Activated CD8-positive, alpha-beta T cell treated with anti-CD3 and anti-CD28 coated beads for 36 hours (primary cell): ENCODE measurements around the gene KRT15. TPM values are rescaled to one million over a fixed set of nuclear protein-coding genes. Genes with fewer than 3 reads are reported as not detected.

ENCODE experiments used
- ATAC-seq: fragments of 200-7000 bp; cut with Tn5 transposase; one replicate; pipeline ENCODE4 v1.10.0; 2021; ENCODE audit warnings: mild to moderate bottlenecking, moderate library complexity
- CTCF ChIA-PET: fragments of 350-600 bp; sonication (Branson Sonifier 250); formaldehyde crosslinking; loops from one replicate; lab custom pipeline; 2021; ENCODE audit warnings: antibody characterized with exemption; lab: Charles Lee
- POLR2A ChIA-PET: fragments of 350-600 bp; sonication (Branson Sonifier 250); formaldehyde crosslinking; loops from one replicate; lab custom pipeline; 2021; ENCODE audit warnings: antibody characterized with exemption; lab: Charles Lee
- DNase-seq: peaks from one replicate; pipeline ENCODE4 v3.0.0-alpha.2; 2020
- H3K27ac Mint-ChIP-seq: one replicate; pipeline ENCODE4 v1.8.0; 2021; ENCODE audit warnings: mild to moderate bottlenecking, mixed read lengths
- H3K27me3 Mint-ChIP-seq: one replicate; pipeline ENCODE4 v1.8.0; 2021; ENCODE audit warnings: mixed read lengths
- H3K36me3 Mint-ChIP-seq: one replicate; pipeline ENCODE4 v1.8.0; 2021; ENCODE audit warnings: low read depth, mixed read lengths
- H3K4me1 Mint-ChIP-seq: one replicate; pipeline ENCODE4 v1.8.0; 2021; ENCODE audit warnings: low read depth, mixed read lengths
- H3K4me3 Mint-ChIP-seq: one replicate; pipeline ENCODE4 v1.8.0; 2021; ENCODE audit warnings: mild to moderate bottlenecking, moderate library complexity, mixed read lengths
- H3K9me3 Mint-ChIP-seq: one replicate; pipeline ENCODE4 v1.8.0; 2021; ENCODE audit warnings: mixed read lengths
- intact Hi-C: fragments of 100-400 bp; cut with micrococcal nuclease; formaldehyde crosslinking; loops from one replicate; pipeline ENCODE4 v1.10.0; 2022
- total RNA-seq, 2 experiments: library from RNA; stranded (reverse); gene quantifications; one replicate each; pipeline ENCODE4 v1.2.3, GENCODE V29; 2021
- TF ChIP-seq, protein P1 (sequence below): fragments of 200-600 bp; IDR thresholded peaks from one replicate; pipeline ENCODE4 v1.8.0; 2022; ENCODE audit warnings: antibody characterized with exemption, mild to moderate bottlenecking

Gene KRT15
- total RNA-seq, 2 experiments from 2014 or later = not detected

GRCh38 chr17:41511716-41512115 lies 7.0 kb downstream of the KRT15 start:
- ATAC-seq (no peak), DNase-seq (no peak)
- intact Hi-C loops = no loop called here
- Mint-ChIP-seq H3K9me3 (no peaks in the 10 kb centered on the region), H3K27ac (no peak overlapping the region), H3K27me3 (no peaks in the 10 kb centered on the region), H3K36me3 (no peaks in the 10 kb centered on the region), H3K4me1 (no peaks in the 10 kb centered on the region), H3K4me3 (no peak overlapping the region)
- TF ChIP-seq, protein P1, sequence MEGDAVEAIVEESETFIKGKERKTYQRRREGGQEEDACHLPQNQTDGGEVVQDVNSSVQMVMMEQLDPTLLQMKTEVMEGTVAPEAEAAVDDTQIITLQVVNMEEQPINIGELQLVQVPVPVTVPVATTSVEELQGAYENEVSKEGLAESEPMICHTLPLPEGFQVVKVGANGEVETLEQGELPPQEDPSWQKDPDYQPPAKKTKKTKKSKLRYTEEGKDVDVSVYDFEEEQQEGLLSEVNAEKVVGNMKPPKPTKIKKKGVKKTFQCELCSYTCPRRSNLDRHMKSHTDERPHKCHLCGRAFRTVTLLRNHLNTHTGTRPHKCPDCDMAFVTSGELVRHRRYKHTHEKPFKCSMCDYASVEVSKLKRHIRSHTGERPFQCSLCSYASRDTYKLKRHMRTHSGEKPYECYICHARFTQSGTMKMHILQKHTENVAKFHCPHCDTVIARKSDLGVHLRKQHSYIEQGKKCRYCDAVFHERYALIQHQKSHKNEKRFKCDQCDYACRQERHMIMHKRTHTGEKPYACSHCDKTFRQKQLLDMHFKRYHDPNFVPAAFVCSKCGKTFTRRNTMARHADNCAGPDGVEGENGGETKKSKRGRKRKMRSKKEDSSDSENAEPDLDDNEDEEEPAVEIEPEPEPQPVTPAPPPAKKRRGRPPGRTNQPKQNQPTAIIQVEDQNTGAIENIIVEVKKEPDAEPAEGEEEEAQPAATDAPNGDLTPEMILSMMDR = no peak
- ChIA-PET POLR2A (no interaction called here), CTCF (interaction anchor here (0.8 kb wide), 1 partner anchor 138 kb away, joined by 3 read pairs; no protein-coding TSS in a partner anchor)

GRCh38 chr17:41511116-41511515 lies 7.6 kb downstream of the KRT15 start:
- no peak overlapping the region for H3K27ac Mint-ChIP-seq
- TF ChIP-seq, protein P1 = no peak
- CTCF ChIA-PET = no interaction called here
- DNase-seq (no peak), ATAC-seq (no peak)
- no peak overlapping the region for H3K4me3 Mint-ChIP-seq
- H3K36me3 Mint-ChIP-seq = no peaks in the 10 kb centered on the region
- no peaks in the 10 kb centered on the region for H3K9me3 Mint-ChIP-seq
- POLR2A ChIA-PET = no interaction called here
- H3K27me3 Mint-ChIP-seq = no peaks in the 10 kb centered on the region
- intact Hi-C loops = no loop called here
- H3K4me1 Mint-ChIP-seq = no peaks in the 10 kb centered on the region

- no peak for DNase-seq
- H3K4me3 Mint-ChIP-seq = no peak overlapping the region
- H3K9me3 Mint-ChIP-seq = no peaks in the 10 kb centered on the region
- POLR2A ChIA-PET = interaction anchor here (0.9 kb wide), 1 partner anchor 9 kb away, joined by 3 read pairs; no protein-coding TSS in a partner anchor
- no peaks in the 10 kb centered on the region for H3K4me1 Mint-ChIP-seq
- no peaks in the 10 kb centered on the region for H3K36me3 Mint-ChIP-seq
- no peak for ATAC-seq
- intact Hi-C loops = no loop called here
- no peaks in the 10 kb centered on the region for H3K27me3 Mint-ChIP-seq
- TF ChIP-seq, protein P1 = no peak
- CTCF ChIA-PET = interaction anchor here (2.6 kb wide), 1 partner anchor 152 kb away, joined by 9 read pairs; no protein-coding TSS in a partner anchor
- H3K27ac Mint-ChIP-seq = no peak overlapping the region
Observed at GRCh38 chr17:41510251-41511065, 8.2 kb downstream of the KRT15 start.

- intact Hi-C loops = no loop called here
- ChIA-PET CTCF (interaction anchor here (1.0 to 1.1 kb wide), 2 partner anchors 141 to 156 kb away, joined by 3 to 4 read pairs; no protein-coding TSS in a partner anchor), POLR2A (no interaction called here)
- no peak for DNase-seq
- H3K4me1 Mint-ChIP-seq = no peaks in the 10 kb centered on the region
- no peak overlapping the region for H3K27ac Mint-ChIP-seq
- no peak for ATAC-seq
- H3K9me3 Mint-ChIP-seq = no peaks in the 10 kb centered on the region
- H3K4me3 Mint-ChIP-seq = no peak overlapping the region
- TF ChIP-seq, protein P1 = no peak
- H3K27me3 Mint-ChIP-seq = no peaks in the 10 kb centered on the region
- no peaks in the 10 kb centered on the region for H3K36me3 Mint-ChIP-seq
Observed at GRCh38 chr17:41507315-41507880, 11.3 kb downstream of the KRT15 start.
